Activated CD4-positive, alpha-beta memory T cell treated with anti-CD3 and anti-CD28 coated beads for 36 hours (primary cell): ENCODE measurements around the gene CCDC15. TPM values are rescaled to one million over a fixed set of nuclear protein-coding genes. Genes with fewer than 3 reads are reported as not detected.

ENCODE experiments used
- CTCF ChIA-PET: fragments of 350-600 bp; sonication (Branson Sonifier 250); formaldehyde crosslinking; loops from one replicate; lab custom pipeline; 2021; ENCODE audit warnings: antibody characterized with exemption, inconsistent platforms; lab: Charles Lee
- POLR2A ChIA-PET: fragments of 350-600 bp; sonication (Branson Sonifier 250); formaldehyde crosslinking; loops from one replicate; lab custom pipeline; 2021; ENCODE audit warnings: antibody characterized with exemption; lab: Charles Lee
- DNase-seq: peaks from one replicate; pipeline ENCODE4 v3.0.0-alpha.2; 2020
- H3K27ac Mint-ChIP-seq: one replicate; pipeline ENCODE4 v1.8.0; 2021; ENCODE audit warnings: mixed read lengths
- H3K27me3 Mint-ChIP-seq: one replicate; pipeline ENCODE4 v1.8.0; 2021; ENCODE audit warnings: mixed read lengths
- H3K36me3 Mint-ChIP-seq: one replicate; pipeline ENCODE4 v1.8.0; 2021; ENCODE audit warnings: mixed read lengths
- H3K4me1 Mint-ChIP-seq: one replicate; pipeline ENCODE4 v1.8.0; 2021; ENCODE audit warnings: low read depth, mixed read lengths
- H3K4me3 Mint-ChIP-seq: one replicate; pipeline ENCODE4 v1.8.0; 2021; ENCODE audit warnings: mild to moderate bottlenecking, mixed read lengths
- H3K9me3 Mint-ChIP-seq: one replicate; pipeline ENCODE4 v1.8.0; 2021; ENCODE audit warnings: mixed read lengths
- intact Hi-C: fragments of 100-400 bp; cut with micrococcal nuclease; formaldehyde crosslinking; loops from one replicate; pipeline ENCODE4 v1.15.1; 2023
- total RNA-seq, 2 experiments: library from RNA; stranded (reverse); gene quantifications; one replicate each; pipeline ENCODE4 v1.2.3, GENCODE V29; 2021

CCDC15 gene
- total RNA-seq, 2 experiments from 2014 or later: 5.6 to 6.4 TPM

GRCh38 chr11:124928942-124929665 is 24.9 kb upstream of the CCDC15 start:
- Mint-ChIP-seq H3K4me1 (peaks cover 4% of the 10 kb centered on the region), H3K9me3 (no peaks in the 10 kb centered on the region), H3K36me3 (no peaks in the 10 kb centered on the region), H3K27ac (no peak overlapping the region), H3K27me3 (no peaks in the 10 kb centered on the region), H3K4me3 (no peak overlapping the region)
- CTCF ChIA-PET: no interaction called here
- POLR2A ChIA-PET: no interaction called here
- DNase-seq: no peak
- intact Hi-C loops: no loop called here

- CTCF ChIA-PET: no interaction called here
- DNase-seq: no peak
- POLR2A ChIA-PET: no interaction called here
- Mint-ChIP-seq H3K9me3 (no peaks in the 10 kb centered on the region), H3K27me3 (no peaks in the 10 kb centered on the region), H3K36me3 (no peaks in the 10 kb centered on the region), H3K4me1 (peaks cover 4% of the 10 kb centered on the region), H3K27ac (no peak overlapping the region), H3K4me3 (no peak overlapping the region)
- intact Hi-C loops: no loop called here
These were observed 23.2 kb upstream of the CCDC15 start for GRCh38 chr11:124930799-124931198.

- Mint-ChIP-seq H3K36me3 (no peaks in the 10 kb centered on the region), H3K27ac (no peak overlapping the region), H3K27me3 (no peaks in the 10 kb centered on the region), H3K9me3 (no peaks in the 10 kb centered on the region), H3K4me1 (peaks cover 4% of the 10 kb centered on the region), H3K4me3 (no peak overlapping the region)
- no peak for DNase-seq
- intact Hi-C loops: no loop called here
- ChIA-PET CTCF (interaction anchor here (0.9 kb wide), 1 partner anchor 207 kb away, joined by 3 read pairs; no protein-coding TSS in a partner anchor), POLR2A (no interaction called here)
These were observed 19.0 kb upstream of the CCDC15 start for GRCh38 chr11:124934862-124935547.

GRCh38 chr11:124935548-124936514 is 18.2 kb upstream of the CCDC15 start, which contains the start of gene HEPACAM:
HEPACAM (minus strand) TSS chr11:124936047; CDS start chr11:124936006, 41 bp downstream.
- no peaks in the 10 kb centered on the region for H3K36me3 Mint-ChIP-seq
- no peaks in the 10 kb centered on the region for H3K9me3 Mint-ChIP-seq
- H3K4me3 Mint-ChIP-seq: no peak within 1 kb of the TSS
- H3K4me1 Mint-ChIP-seq: no peaks in the 10 kb centered on the region
- ChIA-PET POLR2A (no interaction called here), CTCF (interaction anchor here (0.9 kb wide), 1 partner anchor 206 kb away, joined by 3 read pairs; no protein-coding TSS in a partner anchor)
- no peaks in the 10 kb centered on the region for H3K27me3 Mint-ChIP-seq
- intact Hi-C loops: no loop called here
- H3K27ac Mint-ChIP-seq: no peak within 1 kb of the TSS
- no peak for DNase-seq

GRCh38 chr11:124937336-124937935 is 16.6 kb upstream of the CCDC15 start:
- no peak for DNase-seq
- no peak overlapping the region for H3K27ac Mint-ChIP-seq
- H3K4me3 Mint-ChIP-seq: no peak overlapping the region
- H3K27me3 Mint-ChIP-seq: no peaks in the 10 kb centered on the region
- no peaks in the 10 kb centered on the region for H3K4me1 Mint-ChIP-seq
- CTCF ChIA-PET: no interaction called here
- POLR2A ChIA-PET: no interaction called here
- no peaks in the 10 kb centered on the region for H3K9me3 Mint-ChIP-seq
- H3K36me3 Mint-ChIP-seq: no peaks in the 10 kb centered on the region
- intact Hi-C loops: no loop called here

- intact Hi-C loops: no loop called here
- H3K9me3 Mint-ChIP-seq: no peaks in the 10 kb centered on the region
- no peaks in the 10 kb centered on the region for H3K27me3 Mint-ChIP-seq
- CTCF ChIA-PET: no interaction called here
- H3K4me3 Mint-ChIP-seq: no peak overlapping the region
- no peaks in the 10 kb centered on the region for H3K36me3 Mint-ChIP-seq
- no peaks in the 10 kb centered on the region for H3K4me1 Mint-ChIP-seq
- POLR2A ChIA-PET: no interaction called here
- no peak overlapping the region for H3K27ac Mint-ChIP-seq
- no peak for DNase-seq
These were observed 15.7 kb upstream of the CCDC15 start for GRCh38 chr11:124938206-124938765.

GRCh38 chr11:124938970-124939369 is 15.0 kb upstream of the CCDC15 start:
- CTCF ChIA-PET: interaction anchor here (0.6 kb wide), 1 partner anchor 516 kb away, joined by 3 read pairs; no protein-coding TSS in a partner anchor
- DNase-seq: no peak
- Mint-ChIP-seq H3K27me3 (no peaks in the 10 kb centered on the region), H3K9me3 (no peaks in the 10 kb centered on the region), H3K4me1 (peaks cover 3% of the 10 kb centered on the region), H3K36me3 (no peaks in the 10 kb centered on the region), H3K27ac (no peak overlapping the region), H3K4me3 (no peak overlapping the region)
- POLR2A ChIA-PET: no interaction called here
- intact Hi-C loops: no loop called here

GRCh38 chr11:124941703-124942102 is 12.3 kb upstream of the CCDC15 start:
- no peaks in the 10 kb centered on the region for H3K36me3 Mint-ChIP-seq
- intact Hi-C loops: no loop called here
- no peak overlapping the region for H3K27ac Mint-ChIP-seq
- no peak overlapping the region for H3K4me3 Mint-ChIP-seq
- no peaks in the 10 kb centered on the region for H3K27me3 Mint-ChIP-seq
- POLR2A ChIA-PET: no interaction called here
- peaks cover 3% of the 10 kb centered on the region for H3K4me1 Mint-ChIP-seq
- no peaks in the 10 kb centered on the region for H3K9me3 Mint-ChIP-seq
- CTCF ChIA-PET: interaction anchor here (0.6 to 1.2 kb wide), 3 partner anchors 12 to 200 kb away, joined by 3 to 5 read pairs (median 3); partner anchors contain the start of gene CCDC15
- DNase-seq: no peak

- no peak overlapping the region for H3K4me3 Mint-ChIP-seq
- DNase-seq: no peak
- H3K9me3 Mint-ChIP-seq: no peaks in the 10 kb centered on the region
- ChIA-PET CTCF (interaction anchor here (1.2 kb wide), 1 partner anchor 11 kb away, joined by 3 read pairs; the partner anchor contains the start of gene CCDC15), POLR2A (no interaction called here)
- no peaks in the 10 kb centered on the region for H3K27me3 Mint-ChIP-seq
- intact Hi-C loops: no loop called here
- no peaks in the 10 kb centered on the region for H3K36me3 Mint-ChIP-seq
- peaks cover 3% of the 10 kb centered on the region for H3K4me1 Mint-ChIP-seq
- no peak overlapping the region for H3K27ac Mint-ChIP-seq
These were observed 11.3 kb upstream of the CCDC15 start for GRCh38 chr11:124942466-124943253.

- H3K9me3 Mint-ChIP-seq: peaks cover under 1% of the 10 kb centered on the region
- no peaks in the 10 kb centered on the region for H3K27me3 Mint-ChIP-seq
- H3K27ac Mint-ChIP-seq: no peak overlapping the region
- no peaks in the 10 kb centered on the region for H3K36me3 Mint-ChIP-seq
- no peak for DNase-seq
- H3K4me1 Mint-ChIP-seq: peaks cover 3% of the 10 kb centered on the region
- H3K4me3 Mint-ChIP-seq: no peak overlapping the region
- POLR2A ChIA-PET: no interaction called here
- CTCF ChIA-PET: interaction anchor here (1.2 kb wide), 1 partner anchor 11 kb away, joined by 3 read pairs; the partner anchor contains the start of gene CCDC15
- intact Hi-C loops: no loop called here
These were observed 10.8 kb upstream of the CCDC15 start for GRCh38 chr11:124943254-124943616.
